AG20443 (cell line): ENCODE results near the gene FOXP2.
"Not testable (repeated sequence)": the region's sequence is repeated elsewhere in the genome, so short reads cannot be mapped to it uniquely, and the experiment has no call there.

Experiments
- DNase-seq: peaks from one replicate; pipeline ENCODE4 v3.0.0; 2012; ENCODE audit warnings: low spot score, mixed read lengths

Gene FOXP2

GRCh38 chr7:114422507-114423501, 8.2 kb downstream of the FOXP2 start:
- DNase-seq: no peak

- DNase-seq: no peak
Measured at GRCh38 chr7:114426382-114426781, 11.8 kb downstream of the FOXP2 start.

GRCh38 chr7:114426824-114427223, 12.2 kb downstream of the FOXP2 start:
- DNase-seq: no peak

- DNase-seq: no peak
Measured at GRCh38 chr7:114428211-114428610, 13.6 kb downstream of the FOXP2 start.

- no peak for DNase-seq
Measured at GRCh38 chr7:114431189-114431588, 16.6 kb downstream of the FOXP2 start.

GRCh38 chr7:114432061-114432460, 17.4 kb downstream of the FOXP2 start:
- DNase-seq: no peak

- no peak for DNase-seq
Measured at GRCh38 chr7:114432703-114433102, 18.1 kb downstream of the FOXP2 start.

GRCh38 chr7:114439581-114439980, 25.0 kb downstream of the FOXP2 start:
- DNase-seq: no peak

- not testable (repeated sequence) for DNase-seq
Measured at GRCh38 chr7:114440927-114441326, 26.3 kb downstream of the FOXP2 start.

GRCh38 chr7:114444196-114444595, 29.6 kb downstream of the FOXP2 start:
- no peak for DNase-seq

GRCh38 chr7:114450431-114450830, 35.8 kb downstream of the FOXP2 start:
- no peak for DNase-seq

- DNase-seq: no peak
Measured at GRCh38 chr7:114459574-114459973, 45.0 kb downstream of the FOXP2 start.

GRCh38 chr7:114460021-114460420, 45.4 kb downstream of the FOXP2 start:
- no peak for DNase-seq

- DNase-seq: no peak
Measured at GRCh38 chr7:114466917-114467316, 52.3 kb downstream of the FOXP2 start.

- peak; percentile 17 for DNase-seq
Measured at GRCh38 chr7:114468844-114469243, 54.2 kb downstream of the FOXP2 start.

GRCh38 chr7:114472896-114473512, 58.4 kb downstream of the FOXP2 start:
- no peak for DNase-seq

GRCh38 chr7:114478384-114478783, 63.8 kb downstream of the FOXP2 start:
- no peak for DNase-seq

GRCh38 chr7:114481999-114482398, 67.4 kb downstream of the FOXP2 start:
- no peak for DNase-seq

GRCh38 chr7:114484226-114484625, 69.6 kb downstream of the FOXP2 start:
- DNase-seq: no peak

GRCh38 chr7:114487174-114487573, 72.6 kb downstream of the FOXP2 start:
- no peak for DNase-seq

GRCh38 chr7:114488696-114489095, 74.1 kb downstream of the FOXP2 start:
- no peak for DNase-seq

GRCh38 chr7:114497491-114497890, 82.9 kb downstream of the FOXP2 start:
- DNase-seq: not testable (repeated sequence)
